SK-N-SH (cell line): ENCODE data around the gene PAXX. TPM values are rescaled to one million over a fixed set of nuclear protein-coding genes. Genes with fewer than 3 reads are reported as not detected.

ENCODE experiments used
- CTCF ChIA-PET: fragments of 300-600, 350-600 bp; formaldehyde crosslinking; extraction: SDS; loops from one replicate; lab custom pipeline; 2021; lab: Yijun Ruan, JAX
- POLR2A ChIA-PET: fragments of 350-600 bp; sonication (Branson Sonifier 250); formaldehyde crosslinking; extraction: SDS; loops from one replicate; lab custom pipeline; 2020; ENCODE audit warnings: antibody characterized with exemption, inconsistent platforms; lab: Yijun Ruan, JAX
- DNase-seq: peaks from one replicate; pipeline ENCODE4 v3.0.0; 2012
- H2AFZ ChIP-seq: fragments of 200-600 bp; sonication (generic); 2 replicates; pipeline ENCODE4 v1.8.1; 2016; ENCODE audit warnings: antibody characterized with exemption, mild to moderate bottlenecking, low read depth
- H3F3A ChIP-seq: fragments of 200-600 bp; sonication (generic); replicated peaks from 2 replicates; pipeline ENCODE3; 2016; ENCODE audit warnings: antibody characterized with exemption, mild to moderate bottlenecking; ENCODE audit not compliant: insufficient read depth
- H3K27ac ChIP-seq, 2 experiments: fragments of 200-500 bp in 1 of 2; fragments of 200-600 bp in 1 of 2; sonication (Bioruptor generic) in 1 of 2; sonication (generic), shearing (Covaris generic) in 1 of 2; 2 replicates each; pipeline versions ENCODE4 v1.5.1 to v1.6.1; 2014 to 2016; ENCODE audit warnings: low read depth in 2 of 2, inconsistent platforms in 1 of 2, low read length in 1 of 2, mild to moderate bottlenecking in 1 of 2, mixed read lengths in 1 of 2
- H3K27me3 ChIP-seq: fragments of 200-600 bp; sonication (generic), shearing (Covaris generic); 2 replicates; pipeline ENCODE4 v1.6.1; 2016; ENCODE audit warnings: mixed run types; ENCODE audit not compliant: insufficient read depth
- H3K36me3 ChIP-seq, 2 experiments: fragments of 200-500 bp in 1 of 2; fragments of 200-600 bp in 1 of 2; sonication (Bioruptor generic) in 1 of 2; sonication (generic) in 1 of 2; replicated peaks in 1 of 2; 2 replicates each; pipeline versions ENCODE3 to v1.5.1; 2014 to 2016; ENCODE audit warnings: low read length in 1 of 2, mild to moderate bottlenecking in 1 of 2; ENCODE audit not compliant: insufficient read depth in 2 of 2, control insufficient read depth in 1 of 2
- H3K4me1 ChIP-seq, 2 experiments: fragments of 200-500 bp in 1 of 2; fragments of 200-600 bp in 1 of 2; sonication (Bioruptor generic) in 1 of 2; sonication (generic), shearing (Covaris generic) in 1 of 2; 2 replicates each; pipeline versions ENCODE4 v1.5.1 to v1.6.1; 2014 to 2016; ENCODE audit warnings: low read depth in 1 of 2, low read length in 1 of 2, mixed run types in 1 of 2; ENCODE audit not compliant: insufficient read depth in 2 of 2, control insufficient read depth in 1 of 2
- H3K4me2 ChIP-seq: fragments of 200-600 bp; sonication (generic), shearing (Covaris generic); 2 replicates; pipeline ENCODE4 v1.6.1; 2017; ENCODE audit warnings: mixed run types
- H3K4me3 ChIP-seq, 2 experiments: fragments of 200-500 bp in 1 of 2; fragments of 200-600 bp in 1 of 2; sonication (Bioruptor generic) in 1 of 2; sonication (generic), shearing (Covaris generic) in 1 of 2; 2 replicates each; pipeline versions ENCODE4 v1.5.1 to v1.8.1; 2014 to 2016; ENCODE audit warnings: low read depth in 2 of 2, inconsistent platforms in 1 of 2, low read length in 1 of 2, mild to moderate bottlenecking in 1 of 2, mixed read lengths in 1 of 2, moderate library complexity in 1 of 2
- H3K79me2 ChIP-seq: fragments of 200-600 bp; sonication (generic); 2 replicates; pipeline ENCODE4 v1.8.1; 2017; ENCODE audit warnings: mild to moderate bottlenecking; ENCODE audit not compliant: insufficient read depth
- H3K9ac ChIP-seq: fragments of 200-600 bp; sonication (generic); 2 replicates; pipeline ENCODE4 v1.6.1; 2017; ENCODE audit warnings: mixed run types
- H3K9me2 ChIP-seq: fragments of 200-600 bp; sonication (generic); 2 replicates; pipeline ENCODE4 v1.6.1; 2017; ENCODE audit warnings: mixed run types
- H3K9me3 ChIP-seq: fragments of 200-600 bp; sonication (generic); 2 replicates; pipeline ENCODE4 v1.6.1; 2017; ENCODE audit warnings: mixed run types, mild to moderate bottlenecking, moderate library complexity
- H4K20me1 ChIP-seq: fragments of 200-600 bp; sonication (generic); 2 replicates; pipeline ENCODE4 v1.6.1; 2017; ENCODE audit warnings: mild to moderate bottlenecking, mixed run types; ENCODE audit not compliant: insufficient read depth
- CTCF ChIP-seq: fragments of 200-600 bp; sonication (generic); IDR thresholded peaks from 2 replicates; pipeline ENCODE4 v1.6.1; 2017; ENCODE audit warnings: antibody characterized with exemption, mild to moderate bottlenecking, moderate library complexity
- FOXM1 ChIP-seq: IDR thresholded peaks from 2 replicates; pipeline ENCODE4 v1.4.0; 2012; ENCODE audit warnings: low read depth, mild to moderate bottlenecking
- GABPA ChIP-seq: IDR thresholded peaks from 2 replicates; pipeline ENCODE4 v1.4.0; 2012; ENCODE audit warnings: low read depth, mild to moderate bottlenecking
- IRF3 ChIP-seq: fragments of 150-350 bp; IDR thresholded peaks from 2 replicates; pipeline ENCODE4 v1.6.1; 2016; ENCODE audit warnings: mild to moderate bottlenecking, low read depth, low read length
- JUND ChIP-seq: IDR thresholded peaks from 2 replicates; pipeline ENCODE4 v1.4.0; 2012
- MEF2A ChIP-seq: IDR thresholded peaks from 2 replicates; pipeline ENCODE4 v1.4.0; 2012; ENCODE audit warnings: low read depth, borderline replicate concordance
- MXI1 ChIP-seq: IDR thresholded peaks from 2 replicates; pipeline ENCODE4 v1.6.1; 2012; ENCODE audit warnings: mild to moderate bottlenecking, low read depth, low read length, improper control_type of control experiment
- NFIC ChIP-seq: IDR thresholded peaks from 2 replicates; pipeline ENCODE4 v1.4.0; 2012; ENCODE audit warnings: borderline replicate concordance
- NRF1 ChIP-seq: IDR thresholded peaks from 2 replicates; pipeline ENCODE4 v1.6.1; 2012; ENCODE audit warnings: low read depth, mild to moderate bottlenecking, low read length
- POLR2AphosphoS5 ChIP-seq: IDR thresholded peaks from 2 replicates; pipeline ENCODE4 v1.6.1; 2012; ENCODE audit warnings: low read depth, low read length
- RAD21 ChIP-seq: IDR thresholded peaks from 2 replicates; pipeline ENCODE4 v1.6.1; 2012; ENCODE audit warnings: mild to moderate bottlenecking, low read length
- RCOR1 ChIP-seq: fragments of 150-350 bp; IDR thresholded peaks from 2 replicates; pipeline ENCODE4 v1.6.1; 2017; ENCODE audit warnings: antibody characterized with exemption, low read length
- RFX5 ChIP-seq: IDR thresholded peaks from 2 replicates; pipeline ENCODE4 v1.6.1; 2012; ENCODE audit warnings: mild to moderate bottlenecking, improper control_type of control experiment, low read length
- RXRA ChIP-seq: IDR thresholded peaks from 2 replicates; pipeline ENCODE4 v1.4.0; 2012; ENCODE audit warnings: low read depth, mild to moderate bottlenecking, borderline replicate concordance
- SMC3 ChIP-seq: IDR thresholded peaks from 2 replicates; pipeline ENCODE4 v1.6.1; 2012; ENCODE audit warnings: low read depth, low read length, improper control_type of control experiment
- TAF1 ChIP-seq: IDR thresholded peaks from 2 replicates; pipeline ENCODE4 v1.6.1; 2012; ENCODE audit warnings: low read depth, mild to moderate bottlenecking, low read length, moderate library complexity, borderline replicate concordance
- USF2 ChIP-seq: fragments of 150-350 bp; IDR thresholded peaks from 2 replicates; pipeline ENCODE4 v1.6.1; 2017; ENCODE audit warnings: antibody characterized with exemption, low read length, low read depth, borderline replicate concordance
- WGBS: methylation state at CpG from one replicate; pipeline ENCODE4 v1.1.6; 2017; ENCODE audit warnings: low lambda C conversion rate; 5-methylcytosine and 5-hydroxymethylcytosine counted together
- polyA plus RNA-seq, 3 experiments: library from polyadenylated mRNA; depleted of rRNA; stranded (reverse); fragments of >200 nt; gene quantifications; 2 replicates each; pipeline ENCODE4 v1.2.3, GENCODE V29; 2012
- TF ChIP-seq, protein P1 (sequence below): IDR thresholded peaks from 2 replicates; pipeline ENCODE4 v1.6.1; 2012; ENCODE audit warnings: mild to moderate bottlenecking, low read depth, low read length, moderate library complexity
- TF ChIP-seq, protein P2 (sequence below): IDR thresholded peaks from 2 replicates; pipeline ENCODE4 v1.4.0; 2012; ENCODE audit warnings: low read depth

PAXX gene
- polyA plus RNA-seq, 1 of the 3 experiments (the other 2 are of a cell fraction), result 52.9 TPM

- no peaks in the 10 kb centered on the region for H3K79me2 ChIP-seq
- no peak overlapping the region for H3K4me3 ChIP-seq
- no peak overlapping the region for H2AFZ ChIP-seq
- H3K4me1 ChIP-seq, result peaks cover 0 to 5% of the 10 kb centered on the region in 2 experiments; a peak in 1 of 4 replicates
- H3K9me3 ChIP-seq, result no peaks in the 10 kb centered on the region
- H3F3A ChIP-seq, result peaks cover 4% of the 10 kb centered on the region
- no peaks in the 10 kb centered on the region for H4K20me1 ChIP-seq
- H3K27ac ChIP-seq, result no peak overlapping the region
- 96% methylated on average over 8 of the region's 9 CpGs for WGBS
- ChIA-PET CTCF (interaction anchor here (2.6 to 3.6 kb wide), 2 partner anchors 46 to 52 kb away, joined by 13 to 14 read pairs; partner anchors contain the start of gene ABCA2), POLR2A (no interaction called here)
- TF ChIP-seq RCOR1, result no peak
- no peak for TF ChIP-seq MXI1
- TF ChIP-seq SMC3, result no peak
- TF ChIP-seq POLR2AphosphoS5, result no peak
- TF ChIP-seq, protein P1, sequence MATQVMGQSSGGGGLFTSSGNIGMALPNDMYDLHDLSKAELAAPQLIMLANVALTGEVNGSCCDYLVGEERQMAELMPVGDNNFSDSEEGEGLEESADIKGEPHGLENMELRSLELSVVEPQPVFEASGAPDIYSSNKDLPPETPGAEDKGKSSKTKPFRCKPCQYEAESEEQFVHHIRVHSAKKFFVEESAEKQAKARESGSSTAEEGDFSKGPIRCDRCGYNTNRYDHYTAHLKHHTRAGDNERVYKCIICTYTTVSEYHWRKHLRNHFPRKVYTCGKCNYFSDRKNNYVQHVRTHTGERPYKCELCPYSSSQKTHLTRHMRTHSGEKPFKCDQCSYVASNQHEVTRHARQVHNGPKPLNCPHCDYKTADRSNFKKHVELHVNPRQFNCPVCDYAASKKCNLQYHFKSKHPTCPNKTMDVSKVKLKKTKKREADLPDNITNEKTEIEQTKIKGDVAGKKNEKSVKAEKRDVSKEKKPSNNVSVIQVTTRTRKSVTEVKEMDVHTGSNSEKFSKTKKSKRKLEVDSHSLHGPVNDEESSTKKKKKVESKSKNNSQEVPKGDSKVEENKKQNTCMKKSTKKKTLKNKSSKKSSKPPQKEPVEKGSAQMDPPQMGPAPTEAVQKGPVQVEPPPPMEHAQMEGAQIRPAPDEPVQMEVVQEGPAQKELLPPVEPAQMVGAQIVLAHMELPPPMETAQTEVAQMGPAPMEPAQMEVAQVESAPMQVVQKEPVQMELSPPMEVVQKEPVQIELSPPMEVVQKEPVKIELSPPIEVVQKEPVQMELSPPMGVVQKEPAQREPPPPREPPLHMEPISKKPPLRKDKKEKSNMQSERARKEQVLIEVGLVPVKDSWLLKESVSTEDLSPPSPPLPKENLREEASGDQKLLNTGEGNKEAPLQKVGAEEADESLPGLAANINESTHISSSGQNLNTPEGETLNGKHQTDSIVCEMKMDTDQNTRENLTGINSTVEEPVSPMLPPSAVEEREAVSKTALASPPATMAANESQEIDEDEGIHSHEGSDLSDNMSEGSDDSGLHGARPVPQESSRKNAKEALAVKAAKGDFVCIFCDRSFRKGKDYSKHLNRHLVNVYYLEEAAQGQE, result no peak
- no peak for TF ChIP-seq GABPA
- TF ChIP-seq MEF2A, result no peak
- TF ChIP-seq IRF3, result no peak
- TF ChIP-seq JUND, result no peak
- TF ChIP-seq NRF1, result no peak
- TF ChIP-seq RFX5, result no peak
- TF ChIP-seq, protein P2, sequence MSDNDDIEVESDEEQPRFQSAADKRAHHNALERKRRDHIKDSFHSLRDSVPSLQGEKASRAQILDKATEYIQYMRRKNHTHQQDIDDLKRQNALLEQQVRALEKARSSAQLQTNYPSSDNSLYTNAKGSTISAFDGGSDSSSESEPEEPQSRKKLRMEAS, result no peak
- no peak for TF ChIP-seq RAD21
- TF ChIP-seq RXRA, result no peak
- no peak for TF ChIP-seq USF2
- no peak for TF ChIP-seq FOXM1
- TF ChIP-seq TAF1, result no peak
- TF ChIP-seq NFIC, result no peak
- TF ChIP-seq CTCF, result no peak
- H3K36me3 ChIP-seq, result no peaks in the 10 kb centered on the region
- no peaks in the 10 kb centered on the region for H3K9me2 ChIP-seq
- no peak overlapping the region for H3K9ac ChIP-seq
- H3K4me2 ChIP-seq, result no peak overlapping the region
- H3K27me3 ChIP-seq, result no peaks in the 10 kb centered on the region
- no peak for DNase-seq
Observed at GRCh38 chr9:136983167-136983566, 9.1 kb upstream of the PAXX start.
